ENCODE data around the gene REXO5. TPM values are rescaled to one million over a fixed set of nuclear protein-coding genes. Genes with fewer than 3 reads are reported as not detected.

Gene REXO5
- total and polyA plus RNA-seq, 8 donors, result 0.88 to 4.9 (median 2.1) TPM

- Histone ChIP-seq H3K9me3 (no peaks in the 10 kb centered on the region), H3K4me3 (no peak overlapping the region), H3K27me3 (no peaks in the 10 kb centered on the region), H3K27ac (no peak overlapping the region), H3K4me1 (peaks cover 0 to 10% (median 9%) of the 10 kb centered on the region in 3 donors), H3K36me3 (no peaks in the 10 kb centered on the region)
- intact Hi-C loops (cut with DNase I), result no loop called here
- TF ChIP-seq CTCF (IDR thresholded peaks at IDR 0.05), result no peak
- WGBS, 2 donors, result 89 to 91% methylated on average over 11 of the region's 11 CpGs
- FAIRE-seq (no peak), DNase-seq (peak in 2 of 6 donors; percentile 22 to 41), ATAC-seq (no peak)
These were observed 1.5 kb downstream of the REXO5 start for GRCh38 chr16:20807862-20808261.

GRCh38 chr16:20811889-20812439 lies 5.6 kb downstream of the REXO5 start:
- no peaks in the 10 kb centered on the region for H3K36me3 ChIP-seq
- H3K27me3 ChIP-seq, result no peaks in the 10 kb centered on the region
- no peak for FAIRE-seq
- H3K4me1 ChIP-seq, result no peaks in the 10 kb centered on the region
- no peak for ATAC-seq
- intact Hi-C loops (cut with DNase I), result no loop called here
- no peak for TF ChIP-seq CTCF (IDR thresholded peaks at IDR 0.05)
- no peak overlapping the region for H3K4me3 ChIP-seq
- DNase-seq, result no peak
- H3K9me3 ChIP-seq, result no peaks in the 10 kb centered on the region
- WGBS, 2 donors, result 89 to 94% methylated on average over 10 of the region's 10 CpGs
- no peak overlapping the region for H3K27ac ChIP-seq

- no peaks in the 10 kb centered on the region for H3K4me1 ChIP-seq
- 75 to 78% methylated on average over 2 of the region's 2 CpGs for WGBS, 2 donors
- no peak for TF ChIP-seq CTCF (IDR thresholded peaks at IDR 0.05)
- H3K27ac ChIP-seq, result no peak overlapping the region
- no peak for FAIRE-seq
- DNase-seq, result no peak
- H3K36me3 ChIP-seq, result no peaks in the 10 kb centered on the region
- no peak overlapping the region for H3K4me3 ChIP-seq
- ATAC-seq, result no peak
- no peaks in the 10 kb centered on the region for H3K9me3 ChIP-seq
- H3K27me3 ChIP-seq, result no peaks in the 10 kb centered on the region
- intact Hi-C loops (cut with DNase I), result no loop called here
These were observed 6.2 kb downstream of the REXO5 start for GRCh38 chr16:20812510-20812909.

- FAIRE-seq, result no peak
- Histone ChIP-seq H3K9me3 (no peaks in the 10 kb centered on the region), H3K36me3 (no peaks in the 10 kb centered on the region), H3K4me1 (no peaks in the 10 kb centered on the region), H3K4me3 (no peak overlapping the region), H3K27ac (no peak overlapping the region), H3K27me3 (no peaks in the 10 kb centered on the region)
- no peak for ATAC-seq
- WGBS, 2 donors, result 88 to 97% methylated on average over 4 of the region's 4 CpGs
- TF ChIP-seq CTCF (IDR thresholded peaks at IDR 0.05), result no peak
- no peak for DNase-seq
- intact Hi-C loops (cut with DNase I), result no loop called here
These were observed 8.5 kb downstream of the REXO5 start for GRCh38 chr16:20814784-20815183.

- FAIRE-seq (no peak), DNase-seq (no peak), ATAC-seq (no peak)
- Histone ChIP-seq H3K27ac (no peak overlapping the region), H3K4me1 (no peaks in the 10 kb centered on the region), H3K36me3 (no peaks in the 10 kb centered on the region), H3K4me3 (no peak overlapping the region), H3K9me3 (no peaks in the 10 kb centered on the region), H3K27me3 (no peaks in the 10 kb centered on the region)
- intact Hi-C loops (cut with DNase I), result no loop called here
- no peak for TF ChIP-seq CTCF (IDR thresholded peaks at IDR 0.05)
- WGBS, 2 donors, result 98 to 100% methylated on average over 4 of the region's 4 CpGs
These were observed 12.7 kb downstream of the REXO5 start for GRCh38 chr16:20818929-20819585.
